Sciatic nerve (tissue), 2 donors: ENCODE measurements around the gene KRTAP29-1. TPM values are rescaled to one million over a fixed set of nuclear protein-coding genes. Genes with fewer than 3 reads are reported as not detected.

Source experiments
- ATAC-seq: fragments of 200-7000 bp; cut with Tn5 transposase; one replicate; pipeline ENCODE4 v1.9.1; 2020; ENCODE audit warnings: mild to moderate bottlenecking, moderate library complexity
- DNase-seq: peaks from one replicate; pipeline ENCODE4 v3.0.0-alpha.2; 2020; ENCODE audit warnings: low spot score
- intact Hi-C: fragments of 100-400 bp; cut with DNase I; formaldehyde crosslinking; loops from one replicate; pipeline ENCODE4 v1.14.2; 2022
- total RNA-seq: library from RNA; stranded (reverse); fragmentation: NEBNext Ultra II Directional; extraction: Animal tissue kit (Norgen Biotek cat#: 25700); gene quantifications from one replicate; pipeline ENCODE4 v1.2.1, GENCODE V29; 2021
- donor health status: DM: no; HTN: no; CAD: no.
- donor health status: DM: no; HTN: no; CAD: no.

KRTAP29-1 gene
- total RNA-seq, 1 donor from 2014 or later, result not detected

- ATAC-seq, result no peak
- intact Hi-C loops, result no loop called here
- no peak for DNase-seq
Observed at GRCh38 chr17:41331606-41332005, 29.0 kb upstream of the KRTAP29-1 start.

GRCh38 chr17:41329279-41329948 is 26.8 kb upstream of the KRTAP29-1 start:
- intact Hi-C loops, result no loop called here
- ATAC-seq, result peak; percentile 39
- DNase-seq, result no peak

- ATAC-seq (no peak), DNase-seq (no peak)
- intact Hi-C loops, result no loop called here
Observed at GRCh38 chr17:41328207-41328606, 25.6 kb upstream of the KRTAP29-1 start.

GRCh38 chr17:41327411-41328120 is 24.9 kb upstream of the KRTAP29-1 start:
- ATAC-seq (no peak), DNase-seq (no peak)
- intact Hi-C loops, result no loop called here

- DNase-seq, result no peak
- intact Hi-C loops, result no loop called here
- peak; percentile 23 for ATAC-seq
Observed at GRCh38 chr17:41326173-41327145, 23.8 kb upstream of the KRTAP29-1 start.

GRCh38 chr17:41325611-41326010 is 23.0 kb upstream of the KRTAP29-1 start:
- no peak for DNase-seq
- ATAC-seq, result no peak
- intact Hi-C loops, result no loop called here

- ATAC-seq, result no peak
- intact Hi-C loops, result no loop called here
- DNase-seq, result no peak
Observed at GRCh38 chr17:41325126-41325525, 22.5 kb upstream of the KRTAP29-1 start.

GRCh38 chr17:41324180-41325075 is 21.8 kb upstream of the KRTAP29-1 start:
- ATAC-seq (no peak), DNase-seq (no peak)
- intact Hi-C loops, result no loop called here

- DNase-seq, result no peak
- intact Hi-C loops, result no loop called here
- ATAC-seq, result no peak
Observed at GRCh38 chr17:41322903-41323895, 20.5 kb upstream of the KRTAP29-1 start.

- intact Hi-C loops, result no loop called here
- DNase-seq, result no peak
- ATAC-seq, result peak; percentile 73
Observed at GRCh38 chr17:41322094-41322902, 19.6 kb upstream of the KRTAP29-1 start.

GRCh38 chr17:41318231-41318630 is 15.6 kb upstream of the KRTAP29-1 start:
- no peak for ATAC-seq
- intact Hi-C loops, result no loop called here
- DNase-seq, result no peak

- ATAC-seq, result no peak
- intact Hi-C loops, result no loop called here
- DNase-seq, result no peak
Observed at GRCh38 chr17:41315814-41316445, 13.3 kb upstream of the KRTAP29-1 start.

GRCh38 chr17:41315204-41315794 is 12.6 kb upstream of the KRTAP29-1 start, which contains the start of gene KRTAP17-1:
Gene KRTAP17-1 (minus strand): TSS chr17:41315710. CDS start chr17:41315650, 60 bp downstream.
- no peak for ATAC-seq
- no peak for DNase-seq
- intact Hi-C loops, result no loop called here

- intact Hi-C loops, result no loop called here
- DNase-seq (no peak), ATAC-seq (no peak)
Observed at GRCh38 chr17:41311111-41311510, 8.5 kb upstream of the KRTAP29-1 start.

GRCh38 chr17:41308918-41309359 is 6.3 kb upstream of the KRTAP29-1 start, which contains the start of gene KRTAP16-1:
Gene KRTAP16-1 (minus strand): TSS chr17:41309309. CDS start chr17:41309253, 56 bp downstream.
- ATAC-seq (peak; percentile 22), DNase-seq (no peak)
- intact Hi-C loops, result no loop called here
